K562 (cell line): ENCODE data around the gene OR2T11. TPM values are rescaled to one million over a fixed set of nuclear protein-coding genes. Genes with fewer than 3 reads are reported as not detected.
"Not testable (repeated sequence)": the region's sequence is repeated elsewhere in the genome, so short reads cannot be mapped to it uniquely, and the experiment has no call there.

Experiments used
- ATAC-seq: fragments of 200-7000 bp; cut with Tn5 transposase; 3 replicates; pipeline ENCODE4 v1.9.1; 2020; ENCODE audit warnings: moderate library complexity
- Bru-seq: library from RNA; stranded (reverse); fragments of 400-500 nt; gene quantifications from one replicate; lab custom pipeline; 2021; lab: Mats Ljungman, UMichigan
- BruChase-seq, 2 experiments: library from RNA; stranded (reverse); fragments of 400-500 nt; gene quantifications; one replicate each; lab custom pipeline; 2021; lab: Mats Ljungman, UMichigan
- BruUV-seq: library from RNA; stranded (reverse); fragments of 400-500 nt; replicated peaks from 2 replicates; lab custom pipeline; 2021; lab: Mats Ljungman, UMichigan
- CTCF ChIA-PET: fragments of 300-600 bp; formaldehyde crosslinking; extraction: SDS; loops from one replicate; lab custom pipeline; 2021; ENCODE audit warnings: low intra/inter-chr PET ratio; lab: Yijun Ruan, JAX
- POLR2A ChIA-PET: fragments of 300-600, 350-650 bp; sonication (Branson Sonifier 250); formaldehyde crosslinking; extraction: SDS; loops from one replicate; lab custom pipeline; 2021; ENCODE audit warnings: antibody characterized with exemption, inconsistent platforms; lab: Yijun Ruan, JAX
- DNase-seq, 4 experiments: peaks; one replicate each; pipeline versions ENCODE4 v3.0.0 to v3.0.0-alpha.2; 2011 to 2018; ENCODE audit warnings: low spot score in 3 of 4, mixed read lengths in 3 of 4; ENCODE audit errors: extremely low read depth in 1 of 4
- FAIRE-seq: peaks from 2 replicates; lab custom pipeline; 2011; peaks lifted over from hg19 to GRCh38; lab: Jason Lieb, UNC
- H2AFZ ChIP-seq: 2 replicates; pipeline ENCODE4 v1.6.0; 2011; ENCODE audit warnings: low read depth, low read length, control low read depth, inconsistent platforms
- H3K27ac ChIP-seq: fragments of 200-600 bp; 3 replicates; pipeline ENCODE4 v1.8.0; 2011; ENCODE audit warnings: low read depth, mild to moderate bottlenecking, control low read depth, inconsistent platforms, low read length, moderate library complexity, mixed read lengths; ENCODE audit errors: extremely low read depth
- H3K27me3 ChIP-seq, 2 experiments: fragments of 300-600 bp in 1 of 2; 2 replicates in 1 of 2; 3 replicates in 1 of 2; pipeline versions ENCODE4 v1.6.0 to v1.8.0; 2011; ENCODE audit warnings: inconsistent platforms in 2 of 2, low read length in 2 of 2, mild to moderate bottlenecking in 1 of 2, mixed read lengths in 1 of 2, moderate library complexity in 1 of 2; ENCODE audit not compliant: control insufficient read depth in 2 of 2, insufficient read depth in 2 of 2
- H3K36me3 ChIP-seq: fragments of 300-600 bp; 3 replicates; pipeline ENCODE4 v1.8.0; 2011; ENCODE audit warnings: mild to moderate bottlenecking, low read length, inconsistent platforms; ENCODE audit not compliant: control insufficient read depth, insufficient read depth
- H3K4me1 ChIP-seq, 2 experiments: fragments of 200-600 bp in 1 of 2; replicated peaks in 1 of 2; 2 replicates in 1 of 2; 3 replicates in 1 of 2; pipeline versions ENCODE4 v1.5.1 to v1.8.0; 2011; ENCODE audit warnings: inconsistent platforms in 2 of 2, low read length in 2 of 2, mild to moderate bottlenecking in 1 of 2, mixed read lengths in 1 of 2, moderate library complexity in 1 of 2; ENCODE audit not compliant: control insufficient read depth in 2 of 2, insufficient read depth in 2 of 2
- H3K4me2 ChIP-seq: 2 replicates; pipeline ENCODE4 v1.6.1; 2011; ENCODE audit warnings: low read length, control low read depth, inconsistent platforms, mixed read lengths; ENCODE audit not compliant: insufficient read depth
- H3K4me3 ChIP-seq: fragments of 200-600 bp; sonication (generic), shearing (Covaris generic); 2 replicates; pipeline ENCODE4 v1.5.1; 2016; ENCODE audit warnings: control low read depth, inconsistent platforms
- H3K79me2 ChIP-seq: fragments of 200-600 bp; 3 replicates; pipeline ENCODE4 v1.8.0; 2011; ENCODE audit warnings: low read length, inconsistent platforms; ENCODE audit not compliant: control insufficient read depth, insufficient read depth
- H3K9ac ChIP-seq, 2 experiments: 2 replicates each; pipeline versions ENCODE4 v1.6.0 to v1.6.1; 2011; ENCODE audit warnings: low read depth in 2 of 2, low read length in 2 of 2, control low read depth in 1 of 2, inconsistent platforms in 1 of 2, mild to moderate bottlenecking in 1 of 2, mixed read lengths in 1 of 2; ENCODE audit not compliant: insufficient read depth in 1 of 2
- H3K9me1 ChIP-seq: one replicate; pipeline ENCODE4 v1.6.0; 2011; ENCODE audit warnings: inconsistent platforms, mild to moderate bottlenecking, low read length, moderate library complexity; ENCODE audit not compliant: control insufficient read depth, insufficient read depth
- H3K9me3 ChIP-seq: replicated peaks from 2 replicates; pipeline ENCODE4 v1.5.1; 2011; ENCODE audit warnings: low read depth, low read length, inconsistent platforms; ENCODE audit not compliant: control insufficient read depth, insufficient read depth
- H4K20me1 ChIP-seq: replicated peaks from 2 replicates; pipeline ENCODE4 v1.6.1; 2011; ENCODE audit warnings: low read length, inconsistent platforms, mixed read lengths; ENCODE audit not compliant: control insufficient read depth, insufficient read depth
- DACH1 ChIP-seq: fragments of 450-650 bp; IDR thresholded peaks from 2 replicates; pipeline ENCODE4 v1.6.1; 2018; ENCODE audit not compliant: partially characterized antibody
- E2F5 ChIP-seq: sonication (generic); formaldehyde crosslinking; IDR thresholded peaks from 2 replicates; pipeline ENCODE4 v1.8.0; 2022; ENCODE audit warnings: mild to moderate bottlenecking, missing genetic modification reagents
- ELF2 ChIP-seq: fragments of 250-450 bp; sonication (Bioruptor Pico); IDR thresholded peaks from 2 replicates; pipeline ENCODE4 v1.5.0; 2021; ENCODE audit warnings: mild to moderate bottlenecking
- FOS ChIP-seq: IDR thresholded peaks from 3 replicates; pipeline ENCODE4 v1.6.1; 2011; ENCODE audit not compliant: insufficient read length; ENCODE audit errors: extremely low read depth
- HOMEZ ChIP-seq: fragments of 250-450 bp; sonication (Bioruptor Pico); IDR thresholded peaks from 2 replicates; pipeline ENCODE4 v1.4.0; 2020; ENCODE audit warnings: mild to moderate bottlenecking, moderate library complexity
- MAFG ChIP-seq: fragments of 450-650 bp; conservative IDR thresholded peaks from 2 replicates; pipeline ENCODE4 v1.6.1; 2016; ENCODE audit warnings: missing genetic modification characterization, missing compliant biosample characterization
- SMAD4 ChIP-seq: fragments of 250-450 bp; sonication (Bioruptor Pico); conservative IDR thresholded peaks from 2 replicates; pipeline ENCODE4 v1.8.0; 2021; ENCODE audit warnings: inconsistent platforms, mild to moderate bottlenecking, moderate library complexity
- ZBTB8A ChIP-seq: fragments of 450-650 bp; IDR thresholded peaks from 2 replicates; pipeline ENCODE4 v1.6.1; 2018; ENCODE audit warnings: mild to moderate bottlenecking, moderate library complexity; ENCODE audit not compliant: partially characterized antibody
- WGBS: fragments of 100-300 bp; shearing (Covaris generic); methylation state at CpG from one replicate; pipeline ENCODE4 v1.1.6; 2016; ENCODE audit warnings: low coverage, mixed read lengths; ENCODE audit not compliant: insufficient coverage; ENCODE audit errors: missing lambda C conversion rate; 5-methylcytosine and 5-hydroxymethylcytosine counted together
- in situ Hi-C: fragments of 300-500 bp; cut with MboI; formaldehyde crosslinking; loops from 4 replicates; pipeline ENCODE4 v1.15.0; 2018; ENCODE audit warnings: inconsistent platforms, mixed read lengths
- intact Hi-C: fragments of 100-400 bp; cut with micrococcal nuclease; formaldehyde crosslinking; loops from 2 replicates; pipeline ENCODE4 v1.14.2; 2022
- long read RNA-seq, 3 experiments: library from polyadenylated mRNA in 2 of 3; library from RNA in 1 of 3; unstranded in 2 of 3; stranded (forward) in 1 of 3; transcript quantifications; one replicate each; pipeline ENCODE4 v2.0.0, GENCODE V29; 2019 to 2022
- polyA minus RNA-seq, 3 experiments: library from RNA; depleted of rRNA, polyadenylated mRNA; stranded (reverse); fragments of >200 nt; gene quantifications; 2 replicates each; pipeline ENCODE4 v1.2.3, GENCODE V29; 2011
- polyA plus RNA-seq, 8 experiments: library from polyadenylated mRNA; depleted of rRNA in 4 of 8; stranded (reverse) in 5 of 8; unstranded in 3 of 8; fragments of >200 nt; fragmentation: Nextera tagmentation in 2 of 8; fragmentation: Illumina TruSeq in 1 of 8; extraction: Ambion mirVana in 2 of 8; extraction: Trizol in 1 of 8; gene quantifications; 2 replicates each; pipeline versions ENCODE4 v1.2.1 to v1.2.3, GENCODE V29; 2011 to 2014; ENCODE audit warnings: inconsistent platforms in 1 of 8, missing spikeins in 1 of 8
- total RNA-seq, 7 experiments: library from RNA; depleted of rRNA in 6 of 7; stranded (reverse); fragments of >200 nt in 6 of 7; fragmentation: Illumina TruSeq in 2 of 7; extraction: Trizol in 2 of 7; gene quantifications; 2 replicates each; pipeline versions ENCODE4 v1.2.1 to v1.2.3, GENCODE V29; 2011 to 2021; ENCODE audit warnings: low replicate concordance in 1 of 7

Gene OR2T11
- total RNA-seq (2011; cell fraction: chromatin; rRNA removed; ENCODE audit: low replicate concordance), result not detected in 2 replicates
- not detected in 2 replicates for total RNA-seq (2011; cell fraction: nucleolus; rRNA removed)
- not detected in 2 replicates for total RNA-seq (2011; cell fraction: nucleoplasm; rRNA removed)
- not detected in 2 replicates for total RNA-seq (2014; rRNA removed)
- not detected in 2 replicates for total RNA-seq (2014; rRNA removed; fragmentation: Illumina TruSeq; extraction: Trizol)
- total RNA-seq (2015; rRNA removed; fragmentation: Illumina TruSeq; extraction: Trizol), result not detected in 2 replicates
- total RNA-seq (2021), result not detected in 2 replicates
- polyA plus RNA-seq (2011; rRNA removed), result not detected in 2 replicates
- polyA plus RNA-seq (2011; cell fraction: cytosol; rRNA removed), result not detected in 2 replicates
- polyA plus RNA-seq (2011; cell fraction: nucleus; rRNA removed), result not detected in 2 replicates
- not detected in 2 replicates for polyA plus RNA-seq (2012)
- not detected in 2 replicates for polyA plus RNA-seq (2014; fragmentation: Illumina TruSeq; extraction: Trizol)
- not detected for polyA plus RNA-seq (2014; fragmentation: Nextera tagmentation; extraction: Ambion mirVana)
- polyA plus RNA-seq (2014; rRNA removed), result not detected in 2 replicates
- polyA minus RNA-seq (2011; rRNA and poly(A)+ RNA removed), result not detected in 2 replicates
- not detected in 2 replicates for polyA minus RNA-seq (2011; cell fraction: cytosol; rRNA and poly(A)+ RNA removed)
- polyA minus RNA-seq (2011; cell fraction: nucleus; rRNA and poly(A)+ RNA removed), result not detected in 2 replicates
- Bru-seq, nascent RNA, result not detected
- not detected for BruChase-seq, experiment 1, labeled RNA remaining after a 2-hour chase
- not detected for BruChase-seq, experiment 2, labeled RNA remaining after a 6-hour chase
- long read RNA-seq, experiment 1, result 0 reads
- long read RNA-seq, experiment 2, result 0 reads
- long read RNA-seq, experiment 3, result 0 reads

- H3K4me1 ChIP-seq, H3K9me1 ChIP-seq, H3K27me3 ChIP-seq, BruUV-seq, H3K36me3 ChIP-seq, H3K79me2 ChIP-seq, DNase-seq, CTCF ChIA-PET, POLR2A ChIA-PET, FAIRE-seq, H3K9ac ChIP-seq, H3K27ac ChIP-seq, H4K20me1 ChIP-seq, H3K4me3 ChIP-seq, ATAC-seq, H2AFZ ChIP-seq, intact Hi-C loops, in situ Hi-C loops, H3K4me2 ChIP-seq, H3K9me3 ChIP-seq: not testable (repeated sequence)
- WGBS, result no CpG with 5 or more reads among the region's 2 CpGs
Measured at GRCh38 chr1:248634991-248635390, at the start of gene OR2T11. OR2T11 (minus strand) TSS chr1:248635091; CDS start chr1:248627128, 7,963 bp downstream.

GRCh38 chr1:248681651-248682050 is 46.8 kb upstream of the OR2T11 start:
- no peaks in the 10 kb centered on the region for H3K79me2 ChIP-seq
- TF ChIP-seq E2F5 (CRISPR knock-in tag), result no peak
- TF ChIP-seq MAFG (tag), result no peak
- TF ChIP-seq ELF2 (CRISPR knock-in tag), result no peak
- TF ChIP-seq DACH1, result no peak
- TF ChIP-seq HOMEZ (CRISPR knock-in tag), result no peak
- no peak for TF ChIP-seq ZBTB8A
- no peak for TF ChIP-seq FOS
- TF ChIP-seq SMAD4, result no peak
- TF ChIP-seq, all 486 proteins: peak for 0
- Histone ChIP-seq H3K27ac (no peak overlapping the region), H4K20me1 (no peaks in the 10 kb centered on the region), H3K4me3 (no peak overlapping the region), H3K4me1 (no peaks in the 10 kb centered on the region), H3K36me3 (no peaks in the 10 kb centered on the region), H3K27me3 (no peaks in the 10 kb centered on the region), H2AFZ (no peak overlapping the region), H3K9me1 (no peaks in the 10 kb centered on the region), H3K9me3 (no peaks in the 10 kb centered on the region), H3K9ac (no peak overlapping the region), H3K4me2 (no peak overlapping the region)
- ATAC-seq (no peak), FAIRE-seq (no peak), DNase-seq (no peak)
- 0% methylated on average over 8 of the region's 8 CpGs for WGBS
- intact Hi-C loops (loop anchor here (10.0 kb wide), 1 partner anchor 747 kb away; no protein-coding TSS in a partner anchor), in situ Hi-C loops (no loop called here)
- ChIA-PET POLR2A (interaction anchor here (0.6 kb wide), 1 partner anchor 101 kb away, joined by 4 read pairs; no protein-coding TSS in a partner anchor), CTCF (no interaction called here)
- no TSS peak for BruUV-seq
